ENCODE data around the gene SERPINA4. TPM values are rescaled to one million over a fixed set of nuclear protein-coding genes. Genes with fewer than 3 reads are reported as not detected.

Gene SERPINA4
- total and polyA plus RNA-seq, 2 of the 13 experiments (the other 11 are each of a cell fraction or from before 2014, with no cell fraction given), result 39.1 to 57.8 TPM

GRCh38 chr14:94598816-94599655 is 37.8 kb downstream of the SERPINA4 start (continued):
- no peak; the same call in 1 of the 2 replicates for TF ChIP-seq KAT7 (CRISPR knock-in tag; IDR thresholded peaks at IDR 0.05; ENCODE audit: borderline replicate concordance)
- TF ChIP-seq MTA3 (CRISPR knock-in tag; IDR thresholded peaks at IDR 0.05), result no peak
- TF ChIP-seq RNF2 (conservative IDR thresholded peaks at IDR 0.05; ENCODE audit: low read depth), result no peak
- no peak; the same call in none of the 2 replicates for TF ChIP-seq ZNF644 (CRISPR knock-in tag; IDR thresholded peaks at IDR 0.05; ENCODE audit: low read depth)
- peak; percentile 73 to 82 for TF ChIP-seq MAFK (conservative IDR thresholded peaks at IDR 0.05 in 1 of 2, IDR thresholded peaks at IDR 0.05 in 1 of 2; ENCODE audit: low read length in 2 of 2)
- TF ChIP-seq ZNF784 (CRISPR knock-in tag; IDR thresholded peaks at IDR 0.05; ENCODE audit: borderline replicate concordance), result peak; percentile 74; the same call in 1 of the 2 replicates
- peak; percentile 89; the same call in 1 of the 2 replicates for TF ChIP-seq ZNF747 (CRISPR knock-in tag; IDR thresholded peaks at IDR 0.05; ENCODE audit: borderline replicate concordance)
- no peak for TF ChIP-seq XRCC5 (optimal IDR thresholded peaks at IDR 0.05; ENCODE audit: low read length)
- TF ChIP-seq THAP9 (CRISPR knock-in tag; IDR thresholded peaks at IDR 0.05; ENCODE audit: borderline replicate concordance), result peak; percentile 19; the same call in 1 of the 2 replicates
- TF ChIP-seq ZNF709 (CRISPR knock-in tag; IDR thresholded peaks at IDR 0.05), result no peak
- peak; percentile 38; the same call in 1 of the 2 replicates for TF ChIP-seq NFKBIZ (CRISPR knock-in tag; IDR thresholded peaks at IDR 0.05)
- no peak for TF ChIP-seq ZNF569 (CRISPR knock-in tag; IDR thresholded peaks at IDR 0.05; ENCODE audit: borderline replicate concordance)
- TF ChIP-seq ZBTB34 (CRISPR knock-in tag; IDR thresholded peaks at IDR 0.05), result peak; percentile 76; the same call in 1 of the 2 replicates
- peak; percentile 69; the same call in 1 of the 2 replicates for TF ChIP-seq RFXAP (CRISPR knock-in tag; IDR thresholded peaks at IDR 0.05; ENCODE audit: borderline replicate concordance)
- no peak; the same call in 1 of the 2 replicates for TF ChIP-seq ZFP1 (CRISPR knock-in tag; IDR thresholded peaks at IDR 0.05)
- peak; percentile 81 for TF ChIP-seq MIER3 (CRISPR knock-in tag; IDR thresholded peaks at IDR 0.05; ENCODE audit: borderline replicate concordance)
- peak; percentile 90 for TF ChIP-seq RCOR2 (CRISPR knock-in tag; IDR thresholded peaks at IDR 0.05)
- TF ChIP-seq ZNF850 (CRISPR knock-in tag; conservative IDR thresholded peaks at IDR 0.05), result no peak

Data from HepG2 (cell line).